Skeletal muscle tissue (tissue), 4 donors: ENCODE results near the gene ZBTB16. TPM values are rescaled to one million over a fixed set of nuclear protein-coding genes. Genes with fewer than 3 reads are reported as not detected.

Source experiments
- H3K27ac ChIP-seq: one replicate; pipeline ENCODE4 v1.7.0; 2013; ENCODE audit warnings: mild to moderate bottlenecking, low read depth, low read length, inconsistent platforms
- H3K27me3 ChIP-seq, 3 donors: one replicate each; pipeline ENCODE4 v1.7.0; 2013; ENCODE audit warnings: low read length in 3 of 3; ENCODE audit not compliant: control insufficient read depth in 3 of 3, insufficient read depth in 3 of 3
- H3K36me3 ChIP-seq, 3 donors: one replicate each; pipeline ENCODE4 v1.7.0; 2013; ENCODE audit warnings: low read length in 3 of 3; ENCODE audit not compliant: control insufficient read depth in 3 of 3, insufficient read depth in 3 of 3
- H3K4me1 ChIP-seq, 3 donors: one replicate each; pipeline ENCODE4 v1.7.0; 2013; ENCODE audit warnings: low read length in 3 of 3, mild to moderate bottlenecking in 3 of 3; ENCODE audit not compliant: control insufficient read depth in 3 of 3, insufficient read depth in 3 of 3
- H3K4me3 ChIP-seq, 3 donors: one replicate each; pipeline ENCODE4 v1.7.0; 2013; ENCODE audit warnings: low read length in 3 of 3
- H3K9ac ChIP-seq, 3 donors: one replicate each; pipeline ENCODE4 v1.7.0; 2013; ENCODE audit warnings: low read length in 3 of 3, mild to moderate bottlenecking in 3 of 3, moderate library complexity in 2 of 3, low read depth in 1 of 3
- H3K9me3 ChIP-seq, 3 donors: one replicate each; pipeline ENCODE4 v1.7.0; 2013; ENCODE audit warnings: low read length in 3 of 3; ENCODE audit not compliant: control insufficient read depth in 3 of 3
- total RNA-seq: library from RNA; depleted of rRNA; stranded (reverse); fragments of >200 nt; gene quantifications from one replicate; pipeline ENCODE4 v1.2.3, GENCODE V29; 2014
- donor health status: Osteomylitis.

Gene ZBTB16
- total RNA-seq, 1 donor from 2014 or later = 6.8 TPM

- Histone ChIP-seq H3K27me3 (no peaks in the 10 kb centered on the region), H3K36me3 (no peaks in the 10 kb centered on the region), H3K27ac (peak overlapping the region; percentile 99), H3K9ac (peak overlapping the region; percentile 16 to 86 (median 43)), H3K4me3 (peak overlapping the region; percentile 8 to 37 (median 12)), H3K9me3 (no peaks in the 10 kb centered on the region), H3K4me1 (peaks cover 96 to 100% (median 96%) of the 10 kb centered on the region in 3 donors)
Observed at GRCh38 chr11:114169321-114169749, 109.8 kb downstream of the ZBTB16 start.

- peak overlapping the region; percentile 24 to 86 (median 46) for H3K9ac ChIP-seq
- H3K36me3 ChIP-seq = no peaks in the 10 kb centered on the region
- peak overlapping the region; percentile 99 for H3K27ac ChIP-seq
- H3K27me3 ChIP-seq = no peaks in the 10 kb centered on the region
- no peaks in the 10 kb centered on the region for H3K9me3 ChIP-seq
- peaks cover 96 to 100% (median 96%) of the 10 kb centered on the region in 3 donors for H3K4me1 ChIP-seq
- H3K4me3 ChIP-seq = peak overlapping the region in 2 of 3 donors; percentile 12 to 24
Observed at GRCh38 chr11:114169821-114170220, 110.3 kb downstream of the ZBTB16 start.

GRCh38 chr11:114170226-114170625, 110.7 kb downstream of the ZBTB16 start:
- Histone ChIP-seq H3K36me3 (no peaks in the 10 kb centered on the region), H3K27ac (peak overlapping the region; percentile 99), H3K9me3 (no peaks in the 10 kb centered on the region), H3K9ac (peak overlapping the region; percentile 24 to 86 (median 46)), H3K27me3 (no peaks in the 10 kb centered on the region), H3K4me1 (peaks cover 96 to 100% (median 96%) of the 10 kb centered on the region in 3 donors), H3K4me3 (no peak overlapping the region)

GRCh38 chr11:114171257-114172054, 111.9 kb downstream of the ZBTB16 start:
- Histone ChIP-seq H3K27me3 (no peaks in the 10 kb centered on the region), H3K4me3 (peak overlapping the region; percentile 4 to 57 (median 37)), H3K36me3 (no peaks in the 10 kb centered on the region), H3K27ac (peak overlapping the region; percentile 99), H3K9ac (peak overlapping the region; percentile 75 to 76 (median 75)), H3K4me1 (peaks cover 96 to 99% (median 96%) of the 10 kb centered on the region in 3 donors), H3K9me3 (no peaks in the 10 kb centered on the region)

- Histone ChIP-seq H3K27ac (peak overlapping the region; percentile 99), H3K4me3 (peak overlapping the region; percentile 37 to 57 (median 44)), H3K9ac (peak overlapping the region; percentile 75 to 76 (median 75)), H3K4me1 (peaks cover 99 to 100% (median 100%) of the 10 kb centered on the region in 3 donors), H3K36me3 (no peaks in the 10 kb centered on the region), H3K9me3 (no peaks in the 10 kb centered on the region), H3K27me3 (no peaks in the 10 kb centered on the region)
Observed at GRCh38 chr11:114172055-114172861, 112.7 kb downstream of the ZBTB16 start.

- Histone ChIP-seq H3K36me3 (no peaks in the 10 kb centered on the region), H3K27me3 (no peaks in the 10 kb centered on the region), H3K27ac (peak overlapping the region; percentile 99), H3K4me1 (peaks cover 99 to 100% (median 100%) of the 10 kb centered on the region in 3 donors), H3K9me3 (no peaks in the 10 kb centered on the region), H3K4me3 (peak overlapping the region; percentile 37 to 57 (median 44)), H3K9ac (peak overlapping the region; percentile 75 to 76 (median 75))
Observed at GRCh38 chr11:114172871-114173444, 113.4 kb downstream of the ZBTB16 start.

- H3K9ac ChIP-seq = peak overlapping the region in 2 of 3 donors; percentile 75
- H3K36me3 ChIP-seq = no peaks in the 10 kb centered on the region
- peak overlapping the region in 2 of 3 donors; percentile 16 to 19 for H3K4me3 ChIP-seq
- peaks cover 99 to 100% (median 100%) of the 10 kb centered on the region in 3 donors for H3K4me1 ChIP-seq
- H3K27me3 ChIP-seq = no peaks in the 10 kb centered on the region
- no peaks in the 10 kb centered on the region for H3K9me3 ChIP-seq
- H3K27ac ChIP-seq = peak overlapping the region; percentile 99
Observed at GRCh38 chr11:114173843-114174242, 114.3 kb downstream of the ZBTB16 start.

- peak overlapping the region in 2 of 3 donors; percentile 42 to 77 for H3K9ac ChIP-seq
- no peaks in the 10 kb centered on the region for H3K36me3 ChIP-seq
- peak overlapping the region in 1 of 3 donors; percentile 9 for H3K4me3 ChIP-seq
- no peaks in the 10 kb centered on the region for H3K27me3 ChIP-seq
- H3K9me3 ChIP-seq = no peaks in the 10 kb centered on the region
- peaks cover 98 to 100% (median 100%) of the 10 kb centered on the region in 3 donors for H3K4me1 ChIP-seq
- H3K27ac ChIP-seq = peak overlapping the region; percentile 99
Observed at GRCh38 chr11:114174712-114175495, 115.4 kb downstream of the ZBTB16 start.

GRCh38 chr11:114175706-114176105, 116.2 kb downstream of the ZBTB16 start:
- peak overlapping the region; percentile 99 for H3K27ac ChIP-seq
- peak overlapping the region; percentile 16 to 77 (median 42) for H3K9ac ChIP-seq
- H3K4me1 ChIP-seq = peaks cover 98 to 100% (median 100%) of the 10 kb centered on the region in 3 donors
- no peaks in the 10 kb centered on the region for H3K9me3 ChIP-seq
- no peaks in the 10 kb centered on the region for H3K27me3 ChIP-seq
- H3K36me3 ChIP-seq = no peaks in the 10 kb centered on the region
- H3K4me3 ChIP-seq = peak overlapping the region in 1 of 3 donors; percentile 1
